BJ (cell line): ENCODE data around the gene DDX59. TPM values are rescaled to one million over a fixed set of nuclear protein-coding genes. Genes with fewer than 3 reads are reported as not detected.

ENCODE experiments used
- CTCF ChIA-PET: fragments of 350-600 bp; formaldehyde crosslinking; extraction: SDS; loops from one replicate; lab custom pipeline; 2021; ENCODE audit warnings: antibody characterized with exemption, inconsistent platforms; lab: Yijun Ruan, JAX
- POLR2A ChIA-PET: fragments of 300-600 bp; sonication (Branson Sonifier 250); formaldehyde crosslinking; extraction: SDS; loops from one replicate; lab custom pipeline; 2021; ENCODE audit warnings: antibody characterized with exemption; lab: Charles Lee
- DNase-seq: peaks from one replicate; pipeline ENCODE4 v3.0.0-alpha.2; 2011; ENCODE audit warnings: low read depth
- H3K27me3 ChIP-seq: 2 replicates; pipeline ENCODE4 v1.6.0; 2011; ENCODE audit warnings: low read length; ENCODE audit not compliant: control insufficient read depth, insufficient read depth
- H3K36me3 ChIP-seq: 2 replicates; pipeline ENCODE4 v1.5.1; 2011; ENCODE audit warnings: low read length; ENCODE audit not compliant: control insufficient read depth, insufficient read depth
- H3K4me3 ChIP-seq: 2 replicates; pipeline ENCODE4 v1.5.1; 2011; ENCODE audit warnings: low read depth, mild to moderate bottlenecking, control low read depth, low read length
- polyA plus RNA-seq: library from polyadenylated mRNA; depleted of rRNA; stranded (reverse); fragments of >200 nt; gene quantifications from 2 replicates; pipeline ENCODE4 v1.2.3, GENCODE V29; 2011; rRNA removed
- TF ChIP-seq, protein P1 (sequence below): IDR thresholded peaks from 2 replicates; pipeline ENCODE4 v1.5.1; 2011; ENCODE audit warnings: low read depth, mild to moderate bottlenecking, control low read depth, inconsistent platforms, low read length, moderate library complexity; ENCODE audit not compliant: insufficient read depth

DDX59 gene
- polyA plus RNA-seq, 1 experiment: 14.0 TPM

DNA sequence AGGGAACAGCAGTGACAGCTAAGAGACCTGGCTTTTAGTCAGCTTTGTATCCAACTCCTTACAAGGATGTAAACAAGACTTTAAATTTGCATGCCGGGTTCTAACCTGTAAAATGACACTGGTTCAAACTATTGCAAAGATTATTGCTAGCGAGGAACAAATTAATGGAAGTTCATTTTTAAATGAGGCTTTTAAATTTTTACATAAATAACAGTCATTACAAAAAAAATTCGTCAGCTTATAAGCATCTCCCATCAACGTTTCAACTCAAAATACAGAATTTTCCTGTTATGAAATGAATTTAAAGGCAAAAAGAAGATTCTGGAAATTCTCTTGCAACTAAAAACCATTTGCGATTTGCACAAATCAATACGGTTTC is 49.8 kb downstream of the DDX59 start:
- POLR2A ChIA-PET: no interaction called here
- CTCF ChIA-PET: no interaction called here
- Histone ChIP-seq H3K27me3 (no peaks in the 10 kb centered on the region), H3K36me3 (no peaks in the 10 kb centered on the region), H3K4me3 (peak overlapping the region; percentile 69)
- TF ChIP-seq, protein P1, sequence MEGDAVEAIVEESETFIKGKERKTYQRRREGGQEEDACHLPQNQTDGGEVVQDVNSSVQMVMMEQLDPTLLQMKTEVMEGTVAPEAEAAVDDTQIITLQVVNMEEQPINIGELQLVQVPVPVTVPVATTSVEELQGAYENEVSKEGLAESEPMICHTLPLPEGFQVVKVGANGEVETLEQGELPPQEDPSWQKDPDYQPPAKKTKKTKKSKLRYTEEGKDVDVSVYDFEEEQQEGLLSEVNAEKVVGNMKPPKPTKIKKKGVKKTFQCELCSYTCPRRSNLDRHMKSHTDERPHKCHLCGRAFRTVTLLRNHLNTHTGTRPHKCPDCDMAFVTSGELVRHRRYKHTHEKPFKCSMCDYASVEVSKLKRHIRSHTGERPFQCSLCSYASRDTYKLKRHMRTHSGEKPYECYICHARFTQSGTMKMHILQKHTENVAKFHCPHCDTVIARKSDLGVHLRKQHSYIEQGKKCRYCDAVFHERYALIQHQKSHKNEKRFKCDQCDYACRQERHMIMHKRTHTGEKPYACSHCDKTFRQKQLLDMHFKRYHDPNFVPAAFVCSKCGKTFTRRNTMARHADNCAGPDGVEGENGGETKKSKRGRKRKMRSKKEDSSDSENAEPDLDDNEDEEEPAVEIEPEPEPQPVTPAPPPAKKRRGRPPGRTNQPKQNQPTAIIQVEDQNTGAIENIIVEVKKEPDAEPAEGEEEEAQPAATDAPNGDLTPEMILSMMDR: no peak
- no peak for DNase-seq

DNA sequence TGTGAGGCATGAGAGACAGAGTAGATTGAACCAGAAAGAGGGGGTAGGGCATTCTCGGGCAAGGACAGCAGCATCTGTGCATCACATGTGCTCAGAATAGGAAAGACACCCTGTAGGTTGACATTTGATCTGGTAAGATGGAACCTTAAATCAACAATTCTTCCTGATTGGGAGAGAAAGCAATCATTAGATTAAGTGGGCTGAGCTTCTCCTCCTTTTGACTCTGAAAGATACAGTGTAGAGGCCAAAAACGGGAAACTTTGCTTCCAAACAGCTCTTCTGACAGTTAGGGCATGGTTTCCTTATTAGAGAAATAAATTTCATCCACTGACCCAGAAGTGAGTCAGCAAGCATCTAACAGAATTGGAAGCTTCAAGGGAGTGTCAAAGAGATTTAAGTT is 58.9 kb downstream of the DDX59 start:
- ChIA-PET POLR2A (no interaction called here), CTCF (interaction anchor here (0.6 to 2.1 kb wide), 3 partner anchors 12 to 98 kb away, joined by 3 to 6 read pairs (median 5); no protein-coding TSS in a partner anchor)
- H3K27me3 ChIP-seq: no peaks in the 10 kb centered on the region
- H3K36me3 ChIP-seq: no peaks in the 10 kb centered on the region
- peak; percentile 31 for DNase-seq
- TF ChIP-seq, protein P1: no peak
- no peak overlapping the region for H3K4me3 ChIP-seq

DNA sequence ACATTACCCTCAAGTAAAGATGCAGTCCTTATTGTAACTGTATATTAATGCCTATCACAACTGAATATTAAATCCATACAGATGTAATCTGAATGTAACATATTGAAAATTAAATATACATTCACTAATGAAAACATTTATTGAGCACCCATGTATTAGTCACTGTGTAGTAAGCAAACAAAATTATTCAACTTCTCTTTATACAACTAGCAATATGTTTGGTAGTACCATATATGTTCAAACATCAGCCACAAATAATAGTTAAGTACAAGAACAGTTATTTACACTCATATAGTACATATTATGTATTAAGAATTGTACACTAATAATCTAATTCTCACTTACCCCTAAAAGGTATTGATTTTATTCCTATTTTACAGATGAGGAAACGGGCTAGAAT is 67.1 kb downstream of the DDX59 start:
- H3K36me3 ChIP-seq: peaks cover 1% of the 10 kb centered on the region
- POLR2A ChIA-PET: no interaction called here

More for the DNA sequence above, 67.1 kb downstream of the DDX59 start:
- no peaks in the 10 kb centered on the region for H3K27me3 ChIP-seq
- no peak for DNase-seq
- no peak overlapping the region for H3K4me3 ChIP-seq
- CTCF ChIA-PET: no interaction called here
- TF ChIP-seq, protein P1: no peak

Other genes starting within 250 kb of the DDX59 start
- gene KIF14, start 49.2 kb downstream of the DDX59 start, polyA plus RNA-seq: 2.1 and 4.1 TPM in 2 replicates
- 7.5 and 16.4 TPM in 2 replicates for gene CAMSAP2, start 69.0 kb upstream of the DDX59 start, polyA plus RNA-seq
- not detected in 2 replicates for gene GPR25, start 203.1 kb upstream of the DDX59 start, polyA plus RNA-seq
- gene INAVA, start 225.0 kb upstream of the DDX59 start, polyA plus RNA-seq: 0.01 TPM in 1 of 2 replicates, not detected in the other